Myocyte (in vitro differentiated cells): ENCODE data around the gene PAQR6. TPM values are rescaled to one million over a fixed set of nuclear protein-coding genes. Genes with fewer than 3 reads are reported as not detected.
A peak's percentile ranks its signal among the peaks of the same experiment; 100 is the strongest.

Experiments
- DNase-seq: peaks from one replicate; pipeline ENCODE4 v3.0.0-alpha.2; 2012; ENCODE audit warnings: low read depth
- total RNA-seq: library from RNA; depleted of rRNA; stranded (reverse); fragments of >200 nt; gene quantifications from 2 replicates; pipeline ENCODE4 v1.2.3, GENCODE V29; 2014

PAQR6 gene
- total RNA-seq, 1 donor from 2014 or later, result 4.1 TPM

GRCh38 chr1:156198831-156199349 lies 49.0 kb downstream of the PAQR6 start:
- no peak for DNase-seq

DNA sequence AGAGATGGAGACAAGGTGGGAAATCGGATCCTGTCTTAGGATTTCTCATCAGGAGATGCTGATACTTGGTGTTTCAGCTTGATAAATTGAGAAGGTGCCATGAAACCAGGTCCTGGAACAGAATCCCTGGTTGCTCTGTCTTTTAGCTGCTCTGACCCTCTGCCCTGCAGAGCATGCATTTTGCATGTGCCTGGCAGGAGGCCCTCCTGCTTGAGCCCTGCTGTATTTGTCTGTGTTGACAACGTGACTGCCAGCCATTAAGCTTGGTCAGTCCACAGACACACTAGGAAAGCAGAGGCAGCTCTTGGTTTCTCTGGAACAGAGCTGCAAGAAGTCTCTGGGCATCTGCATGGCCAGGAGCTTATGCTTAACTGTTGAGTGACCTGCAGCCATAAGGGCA lies 51.4 kb downstream of the PAQR6 start:
- DNase-seq, result no peak

DNA sequence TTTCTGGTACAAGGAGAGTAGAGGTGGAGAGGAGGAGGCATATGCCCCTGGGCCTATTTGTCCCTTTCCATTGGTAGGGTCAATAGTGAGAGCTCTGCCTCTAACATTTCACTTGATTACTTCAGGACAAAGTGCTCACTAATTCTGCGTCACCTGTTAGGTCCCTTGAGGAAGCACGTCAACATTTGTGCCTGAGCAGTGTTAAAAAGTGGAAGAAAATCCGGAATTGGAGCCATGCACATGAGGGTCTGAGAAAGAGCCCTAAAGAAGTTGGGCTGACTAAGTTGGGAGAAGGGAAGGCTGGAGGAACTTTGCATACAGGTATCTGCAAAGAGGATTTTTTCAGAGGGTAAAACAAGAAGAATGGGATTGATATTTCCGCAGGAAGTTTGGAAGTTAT lies 52.0 kb downstream of the PAQR6 start:
- no peak for DNase-seq

DNA sequence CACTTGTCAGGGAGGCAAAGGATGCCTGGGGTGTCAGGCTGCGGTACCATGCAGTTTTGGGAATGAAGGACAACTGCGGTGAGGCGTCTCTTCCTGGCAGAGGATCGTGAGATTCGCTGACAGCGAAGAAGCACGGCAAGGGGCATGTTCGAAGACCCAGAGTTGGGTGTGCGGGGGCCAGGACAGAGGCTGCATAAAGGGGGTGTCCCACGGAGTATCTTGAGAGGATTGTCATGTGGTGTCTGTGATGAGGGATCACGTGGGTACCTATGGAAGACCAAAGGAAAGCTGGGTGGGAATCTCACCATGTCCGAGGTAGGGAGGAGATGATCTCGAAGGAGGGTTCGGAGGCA lies 53.6 kb downstream of the PAQR6 start:
- no peak for DNase-seq

DNA sequence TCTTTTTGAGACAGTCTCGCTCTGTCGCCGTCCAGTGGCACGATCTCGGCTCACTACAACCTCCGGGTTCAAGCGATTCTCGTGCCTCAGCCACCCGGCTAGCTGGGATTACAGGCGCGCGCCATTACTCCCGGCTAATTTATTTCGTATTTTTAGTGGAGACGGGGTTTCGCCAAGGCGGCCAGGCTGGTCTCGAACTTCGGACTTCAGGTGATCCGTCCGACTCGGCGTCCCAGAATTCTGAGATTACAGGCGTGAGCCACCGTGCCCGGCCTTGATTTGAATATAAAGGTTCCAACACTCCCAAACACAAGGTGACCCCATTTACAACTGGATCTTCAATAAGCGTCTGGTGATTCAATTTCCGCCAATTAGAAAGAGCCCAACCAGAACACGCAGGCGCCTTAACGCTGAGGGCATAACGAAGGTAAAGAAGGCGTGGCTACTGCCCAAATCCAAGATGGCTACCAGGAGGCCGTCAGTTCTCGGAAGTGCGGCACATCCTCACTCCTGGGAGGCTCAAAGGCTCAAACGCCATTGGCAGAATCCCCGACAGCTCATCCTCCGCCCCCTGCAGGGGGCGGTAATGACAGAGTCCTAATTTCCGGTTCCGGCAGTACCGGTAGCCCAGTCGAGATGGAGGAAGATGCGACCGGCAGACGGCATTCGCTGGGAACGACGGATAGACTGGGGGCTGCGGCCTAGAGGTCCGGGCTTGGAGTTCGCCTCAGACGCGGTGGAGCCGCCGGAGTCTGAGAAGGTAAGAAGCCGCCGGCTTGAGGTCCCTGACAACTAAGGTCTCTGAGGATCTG lies 54.2 kb downstream of the PAQR6 start, which contains the start of gene SLC25A44:
Gene SLC25A44 (plus strand): TSS at position 617 of the 812 bp plus-strand sequence. CDS start 5,744 bp downstream, outside the sequence.
- DNase-seq, result peak; percentile 99

Other genes with a start within 250 kb of the PAQR6 start
- 124 and 222 TPM in 2 replicates for gene SSR2, start 227.1 kb downstream of the PAQR6 start, total RNA-seq
- 65.3 and 69.7 TPM in 2 replicates for gene UBQLN4, start 194.3 kb downstream of the PAQR6 start, total RNA-seq
- gene LAMTOR2, start 193.3 kb downstream of the PAQR6 start, total RNA-seq, result 40.1 and 51.4 TPM in 2 replicates
- gene RAB25, start 186.9 kb downstream of the PAQR6 start, total RNA-seq, result not detected in 2 replicates
- 3.2 and 4.5 TPM in 2 replicates for gene MEX3A, start 165.6 kb downstream of the PAQR6 start, total RNA-seq
- gene LMNA, start 133.3 kb downstream of the PAQR6 start, total RNA-seq, result 1,328 and 1,573 TPM in 2 replicates
- 1.0 and 1.6 TPM in 2 replicates for gene SEMA4A, start 94.5 kb downstream of the PAQR6 start, total RNA-seq
- 12.5 and 15.9 TPM in 2 replicates for gene SLC25A44, start 54.0 kb downstream of the PAQR6 start, total RNA-seq
- gene PMF1, start 35.0 kb downstream of the PAQR6 start, total RNA-seq, result 81.1 and 85.0 TPM in 2 replicates
- 152 and 378 TPM in 2 replicates for gene BGLAP, start 5.9 kb downstream of the PAQR6 start, total RNA-seq
- 104 TPM in 2 replicates for gene SMG5, start 34.8 kb upstream of the PAQR6 start, total RNA-seq
- gene TMEM79, start 36.3 kb upstream of the PAQR6 start, total RNA-seq, result 2.3 and 2.4 TPM in 2 replicates
- 32.8 and 41.1 TPM in 2 replicates for gene GLMP, start 47.6 kb upstream of the PAQR6 start, total RNA-seq
- not detected in 2 replicates for gene VHLL, start 51.3 kb upstream of the PAQR6 start, total RNA-seq
- gene CCT3, start 90.2 kb upstream of the PAQR6 start, total RNA-seq, result 271 and 331 TPM in 2 replicates
- not detected in 2 replicates for gene TSACC, start 90.5 kb upstream of the PAQR6 start, total RNA-seq
- gene RHBG, start 121.2 kb upstream of the PAQR6 start, total RNA-seq, result not detected in 2 replicates